ENCODE results near the gene IDI1. TPM values are rescaled to one million over a fixed set of nuclear protein-coding genes. Genes with fewer than 3 reads are reported as not detected.
"Not testable (repeated sequence)": the region's sequence is repeated elsewhere in the genome, so short reads cannot be mapped to it uniquely, and the experiment has no call there.

Gene IDI1
- total RNA-seq, 1 experiment from 2014 or later, result 102 TPM

GRCh38 chr10:1050554-1050953, 1.6 kb upstream of the IDI1 start:
- no peaks in the 10 kb centered on the region for H3K27me3 ChIP-seq (ENCODE audit: control insufficient read depth, insufficient read depth, low read length)
- no peak overlapping the region for H3K4me3 ChIP-seq (ENCODE audit: insufficient read depth, low read depth, low read length)
- peak; percentile 66 for DNase-seq
- H3K36me3 ChIP-seq (replicated peaks; ENCODE audit: control insufficient read depth, insufficient read depth, low read length), result peaks cover 8% of the 10 kb centered on the region

- Histone ChIP-seq H3K36me3 (replicated peaks; ENCODE audit: control insufficient read depth, insufficient read depth, low read length) (peaks cover 8% of the 10 kb centered on the region), H3K27me3 (ENCODE audit: control insufficient read depth, insufficient read depth, low read length) (no peaks in the 10 kb centered on the region), H3K4me3 (ENCODE audit: insufficient read depth, low read depth, low read length) (peak overlapping the region; percentile 91)
- no peak for DNase-seq
Observed at GRCh38 chr10:1050145-1050544, 1.2 kb upstream of the IDI1 start.

GRCh38 chr10:1049425-1049958, 573 bp upstream of the IDI1 start:
- peaks cover 6% of the 10 kb centered on the region for H3K36me3 ChIP-seq (replicated peaks; ENCODE audit: control insufficient read depth, insufficient read depth, low read length)
- DNase-seq, result no peak

DNA sequence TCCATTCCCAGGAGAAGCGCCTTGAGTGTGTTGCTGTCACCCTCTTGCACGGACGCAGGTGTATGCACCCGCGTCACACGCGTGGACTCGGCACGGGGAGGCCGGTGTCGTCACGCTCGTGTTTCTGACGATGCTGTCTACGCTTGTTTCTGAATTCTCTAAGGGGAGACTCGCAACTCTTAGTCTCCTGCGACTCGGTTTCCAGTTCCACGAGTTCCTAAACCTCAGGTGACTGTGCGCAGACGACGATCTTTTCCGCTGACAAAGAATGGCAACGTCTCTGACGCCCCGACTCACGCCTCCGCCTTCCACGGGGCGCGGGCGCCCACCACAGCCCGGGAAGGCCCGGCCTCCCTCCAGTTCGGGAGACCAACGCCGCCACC, 579 bp downstream of the IDI1 start:
- DNase-seq, result peak; percentile 45
- no peaks in the 10 kb centered on the region for H3K27me3 ChIP-seq (ENCODE audit: control insufficient read depth, insufficient read depth, low read length)
- H3K4me3 ChIP-seq (ENCODE audit: insufficient read depth, low read depth, low read length), result peak overlapping the region; percentile 91
- H3K36me3 ChIP-seq (replicated peaks; ENCODE audit: control insufficient read depth, insufficient read depth, low read length), result peaks cover 5% of the 10 kb centered on the region

More at GRCh38 chr10:1049425-1049958, 573 bp upstream of the IDI1 start:
- H3K27me3 ChIP-seq (ENCODE audit: control insufficient read depth, insufficient read depth, low read length), result no peaks in the 10 kb centered on the region
- H3K4me3 ChIP-seq (ENCODE audit: insufficient read depth, low read depth, low read length), result peak overlapping the region; percentile 91

DNA sequence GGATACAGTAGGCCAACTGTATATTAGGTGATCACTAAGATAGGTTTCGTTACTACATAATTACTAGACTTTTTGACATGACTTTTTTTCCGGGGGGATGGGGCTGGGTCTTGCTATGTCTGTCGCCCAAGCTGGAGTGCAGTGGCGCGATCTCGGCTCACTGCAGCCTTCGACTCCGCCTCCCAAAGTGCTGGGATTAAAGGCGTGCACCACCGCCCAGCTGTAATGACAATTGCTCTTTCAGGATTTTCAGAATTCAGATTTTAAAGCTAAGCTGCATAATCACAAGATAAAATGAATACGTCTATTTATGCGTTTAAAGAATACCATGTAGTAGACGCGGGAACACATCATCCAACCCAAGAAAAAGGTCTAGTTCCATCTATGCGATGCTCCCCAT, 982 bp downstream of the IDI1 start:
- Histone ChIP-seq H3K27me3 (ENCODE audit: control insufficient read depth, insufficient read depth, low read length) (no peaks in the 10 kb centered on the region), H3K4me3 (ENCODE audit: insufficient read depth, low read depth, low read length) (peak overlapping the region; percentile 91), H3K36me3 (replicated peaks; ENCODE audit: control insufficient read depth, insufficient read depth, low read length) (peaks cover 9% of the 10 kb centered on the region)
- DNase-seq, result no peak

DNA sequence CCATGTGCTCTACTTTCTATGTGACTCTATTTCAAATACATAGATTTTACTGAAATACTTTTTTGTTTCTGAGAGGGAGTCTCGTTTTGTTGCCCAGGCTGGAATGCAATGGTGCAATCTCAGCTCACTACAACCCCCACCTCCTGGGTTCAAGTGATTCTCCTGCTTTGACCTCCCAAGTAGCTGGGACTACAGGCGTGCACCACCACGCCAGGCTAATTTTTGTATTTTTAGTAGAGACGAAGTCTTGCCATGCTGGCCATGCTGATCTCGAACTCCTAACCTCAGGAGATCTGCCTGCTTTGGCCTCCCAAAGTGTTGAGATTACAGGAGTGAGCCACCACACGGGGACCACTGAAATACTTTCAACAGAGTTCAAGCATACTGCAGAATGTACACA, 3.5 kb downstream of the IDI1 start:
- DNase-seq, result no peak
- Histone ChIP-seq H3K4me3 (ENCODE audit: insufficient read depth, low read depth, low read length) (no peak overlapping the region), H3K27me3 (ENCODE audit: control insufficient read depth, insufficient read depth, low read length) (no peaks in the 10 kb centered on the region), H3K36me3 (replicated peaks; ENCODE audit: control insufficient read depth, insufficient read depth, low read length) (peaks cover 14% of the 10 kb centered on the region)

DNA sequence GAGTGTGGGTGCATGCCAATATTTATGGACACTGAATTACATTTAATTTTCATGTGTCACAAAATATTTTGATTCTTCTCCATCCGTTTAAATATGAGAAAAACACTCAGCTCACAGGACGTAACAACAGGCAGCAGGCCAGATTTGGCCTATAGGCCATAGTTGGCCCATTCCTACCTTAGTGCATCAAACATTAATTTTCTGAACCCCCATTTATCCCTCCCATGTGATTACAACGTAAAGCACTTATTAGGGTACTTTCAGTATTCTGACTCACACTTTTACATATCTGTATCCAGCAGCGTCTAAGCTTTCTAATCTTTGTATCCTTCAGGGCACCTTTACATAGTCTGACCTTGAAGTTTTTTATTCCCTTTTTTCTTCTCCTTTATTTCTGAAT, 4.0 kb downstream of the IDI1 start:
- no peaks in the 10 kb centered on the region for H3K27me3 ChIP-seq (ENCODE audit: control insufficient read depth, insufficient read depth, low read length)
- H3K4me3 ChIP-seq (ENCODE audit: insufficient read depth, low read depth, low read length), result no peak overlapping the region
- H3K36me3 ChIP-seq (replicated peaks; ENCODE audit: control insufficient read depth, insufficient read depth, low read length), result peaks cover 14% of the 10 kb centered on the region
- DNase-seq, result no peak

DNA sequence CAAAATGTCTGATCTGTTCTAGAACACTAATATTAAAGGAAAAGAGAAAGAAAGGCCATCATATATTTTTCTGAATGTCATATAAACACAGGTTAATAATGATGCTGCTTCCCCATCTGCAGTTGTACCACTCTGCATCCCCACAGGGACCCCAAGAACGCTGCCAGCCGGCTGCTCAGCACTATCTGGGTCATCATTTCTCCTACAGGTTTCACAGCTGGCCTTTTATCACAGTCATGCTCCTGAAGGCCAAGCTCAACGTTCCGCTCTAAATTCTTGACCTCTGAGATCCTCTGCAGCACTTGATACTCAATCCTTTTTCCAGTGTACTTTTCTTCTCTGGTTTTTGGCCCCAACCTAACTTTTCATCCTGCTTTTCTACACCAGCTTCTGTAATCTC, 4.8 kb downstream of the IDI1 start:
- H3K4me3 ChIP-seq (ENCODE audit: insufficient read depth, low read depth, low read length), result no peak overlapping the region
- H3K27me3 ChIP-seq (ENCODE audit: control insufficient read depth, insufficient read depth, low read length), result no peaks in the 10 kb centered on the region
- no peak for DNase-seq
- peaks cover 15% of the 10 kb centered on the region for H3K36me3 ChIP-seq (replicated peaks; ENCODE audit: control insufficient read depth, insufficient read depth, low read length)

- no peak for DNase-seq
- Histone ChIP-seq H3K27me3 (ENCODE audit: control insufficient read depth, insufficient read depth, low read length) (no peaks in the 10 kb centered on the region), H3K36me3 (replicated peaks; ENCODE audit: control insufficient read depth, insufficient read depth, low read length) (peaks cover 15% of the 10 kb centered on the region), H3K4me3 (ENCODE audit: insufficient read depth, low read depth, low read length) (no peak overlapping the region)
Observed at GRCh38 chr10:1043532-1043995, 5.4 kb downstream of the IDI1 start.

DNA sequence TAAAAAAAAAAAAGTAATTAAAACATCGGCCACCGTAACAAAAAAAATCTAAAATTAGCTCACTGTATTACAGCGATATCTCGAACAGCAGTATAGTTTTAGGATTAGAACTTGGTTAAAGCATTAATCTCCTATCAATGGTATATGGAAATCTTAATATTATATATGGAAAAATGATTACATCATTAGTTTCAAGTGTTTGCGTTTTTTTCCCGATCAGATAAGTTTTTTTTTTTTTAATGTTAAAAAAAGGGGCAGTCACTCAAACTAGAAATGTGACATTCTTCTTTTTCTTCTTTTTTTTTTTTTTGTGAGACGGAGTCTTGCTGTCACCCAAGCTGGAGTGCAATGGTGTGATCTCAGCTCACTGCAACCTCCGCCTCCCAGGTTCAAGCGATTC, 7.4 kb downstream of the IDI1 start:
- H3K4me3 ChIP-seq (ENCODE audit: insufficient read depth, low read depth, low read length), result no peak overlapping the region
- no peaks in the 10 kb centered on the region for H3K27me3 ChIP-seq (ENCODE audit: control insufficient read depth, insufficient read depth, low read length)
- peaks cover 15% of the 10 kb centered on the region for H3K36me3 ChIP-seq (replicated peaks; ENCODE audit: control insufficient read depth, insufficient read depth, low read length)
- no peak for DNase-seq

- Histone ChIP-seq H3K36me3 (replicated peaks; ENCODE audit: control insufficient read depth, insufficient read depth, low read length) (peaks cover 15% of the 10 kb centered on the region), H3K4me3 (ENCODE audit: insufficient read depth, low read depth, low read length) (no peak overlapping the region), H3K27me3 (ENCODE audit: control insufficient read depth, insufficient read depth, low read length) (no peaks in the 10 kb centered on the region)
- DNase-seq, result no peak
Observed at GRCh38 chr10:1040133-1040532, 8.8 kb downstream of the IDI1 start.

DNA sequence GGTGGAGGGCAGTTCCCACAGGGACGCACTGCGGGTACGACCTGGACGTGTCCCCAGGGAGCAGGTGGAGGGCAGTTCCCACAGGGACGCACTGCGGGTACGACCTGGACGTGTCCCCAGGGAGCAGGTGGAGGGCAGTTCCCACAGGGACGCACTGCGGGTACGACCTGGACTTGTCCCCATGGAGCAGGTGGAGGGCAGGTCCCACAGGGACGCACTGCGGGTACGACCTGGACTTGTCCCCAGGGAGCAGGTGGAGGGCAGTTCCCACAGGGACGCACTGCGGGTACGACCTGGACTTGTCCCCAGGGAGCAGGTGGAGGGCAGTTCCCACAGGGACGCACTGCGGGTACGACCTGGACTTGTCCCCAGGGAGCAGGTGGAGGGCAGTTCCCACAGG, 10.2 kb downstream of the IDI1 start:
- not testable (repeated sequence) for H3K27me3 ChIP-seq (ENCODE audit: control insufficient read depth, insufficient read depth, low read length); H3K4me3 ChIP-seq (ENCODE audit: insufficient read depth, low read depth, low read length); DNase-seq
- peaks cover 15% of the 10 kb centered on the region for H3K36me3 ChIP-seq (replicated peaks; ENCODE audit: control insufficient read depth, insufficient read depth, low read length)

- Histone ChIP-seq H3K36me3 (replicated peaks; ENCODE audit: control insufficient read depth, insufficient read depth, low read length) (peaks cover 5% of the 10 kb centered on the region), H3K27me3 (ENCODE audit: control insufficient read depth, insufficient read depth, low read length) (no peaks in the 10 kb centered on the region), H3K4me3 (ENCODE audit: insufficient read depth, low read depth, low read length) (no peak overlapping the region)
- DNase-seq, result no peak
Observed at GRCh38 chr10:1037098-1037497, 11.8 kb downstream of the IDI1 start.

DNA sequence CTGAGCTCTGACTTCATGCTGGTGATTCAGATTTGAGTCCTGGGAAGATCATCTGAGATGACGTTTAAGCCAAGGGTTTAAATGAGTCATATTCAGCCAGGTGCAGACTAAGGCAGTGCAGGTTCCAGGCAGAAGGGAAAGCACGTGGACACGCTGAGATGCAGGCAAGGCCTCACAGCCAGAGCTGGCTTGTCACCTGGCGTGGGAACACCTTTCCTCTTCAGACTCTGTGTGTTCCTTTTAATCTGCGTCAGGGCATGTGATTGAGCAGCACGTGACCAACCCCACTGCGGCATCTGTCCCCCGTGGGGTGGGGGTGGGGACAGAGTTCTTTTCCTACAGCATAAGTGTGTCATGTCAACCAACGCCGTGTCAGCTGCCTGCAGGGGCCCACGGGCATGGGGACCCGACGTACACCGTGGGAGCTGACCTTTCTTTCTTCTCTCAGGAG, 12.6 kb downstream of the IDI1 start:
- H3K36me3 ChIP-seq (replicated peaks; ENCODE audit: control insufficient read depth, insufficient read depth, low read length), result peaks cover 5% of the 10 kb centered on the region
- H3K4me3 ChIP-seq (ENCODE audit: insufficient read depth, low read depth, low read length), result no peak overlapping the region
- no peaks in the 10 kb centered on the region for H3K27me3 ChIP-seq (ENCODE audit: control insufficient read depth, insufficient read depth, low read length)
- no peak for DNase-seq

DNA sequence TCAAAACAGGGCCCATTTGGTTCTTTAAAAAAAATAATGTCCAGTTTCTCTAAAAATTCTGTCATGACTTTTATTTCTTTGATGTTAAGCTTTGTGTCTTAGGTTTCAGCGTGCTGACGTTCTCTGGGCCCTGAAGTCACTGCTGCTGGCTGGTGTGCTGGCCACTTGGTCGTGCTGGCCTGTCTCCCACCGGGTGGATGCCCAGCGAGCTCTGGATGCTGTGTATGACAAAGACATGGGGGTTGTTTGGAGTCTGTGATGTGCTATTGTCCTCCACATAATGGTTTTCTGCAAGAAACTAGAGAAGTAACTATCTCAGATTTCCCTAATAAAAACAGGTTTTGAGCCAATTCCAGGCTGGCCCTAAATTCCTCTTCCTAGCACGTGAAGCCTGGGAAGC, 13.7 kb downstream of the IDI1 start:
- H3K36me3 ChIP-seq (replicated peaks; ENCODE audit: control insufficient read depth, insufficient read depth, low read length), result peaks cover 1% of the 10 kb centered on the region; the same call in 1 of the 2 replicates
- H3K4me3 ChIP-seq (ENCODE audit: insufficient read depth, low read depth, low read length), result no peak overlapping the region
- no peaks in the 10 kb centered on the region for H3K27me3 ChIP-seq (ENCODE audit: control insufficient read depth, insufficient read depth, low read length)
- no peak for DNase-seq

- Histone ChIP-seq H3K27me3 (ENCODE audit: control insufficient read depth, insufficient read depth, low read length) (no peaks in the 10 kb centered on the region), H3K36me3 (replicated peaks; ENCODE audit: control insufficient read depth, insufficient read depth, low read length) (no peaks in the 10 kb centered on the region), H3K4me3 (ENCODE audit: insufficient read depth, low read depth, low read length) (no peak overlapping the region)
- no peak for DNase-seq
Observed at GRCh38 chr10:1034758-1035157, 14.2 kb downstream of the IDI1 start.

Measured in H7 (cell line).